H1 (cell line): ENCODE data around the gene ITGA5. TPM values are rescaled to one million over a fixed set of nuclear protein-coding genes. Genes with fewer than 3 reads are reported as not detected.
A peak's percentile ranks its signal among the peaks of the same experiment; 100 is the strongest.

Experiments
- CTCF ChIA-PET: fragments of 300-600 bp; sonication (Branson Sonifier 250); formaldehyde crosslinking; loops from one replicate; lab custom pipeline; 2021; ENCODE audit not compliant: partially characterized antibody; lab: Charles Lee
- POLR2A ChIA-PET: fragments of 300-600 bp; sonication (Branson Sonifier 250); formaldehyde crosslinking; loops from one replicate; lab custom pipeline; 2021; ENCODE audit warnings: inconsistent platforms; ENCODE audit not compliant: partially characterized antibody; lab: Charles Lee
- DNase-seq, 2 experiments: peaks; one replicate each; pipeline versions ENCODE4 v3.0.0 to v3.0.0-alpha.2; 2010 to 2022; ENCODE audit warnings: low spot score in 2 of 2, low read depth in 1 of 2, mixed read lengths in 1 of 2
- FAIRE-seq: peaks from 2 replicates; lab custom pipeline; 2011; peaks lifted over from hg19 to GRCh38; lab: Jason Lieb, UNC
- H2AFZ ChIP-seq: 2 replicates; pipeline ENCODE4 v1.8.1; 2012; ENCODE audit warnings: low read length, inconsistent platforms
- H2AK5ac ChIP-seq: 2 replicates; pipeline ENCODE4 v1.6.1; 2013; ENCODE audit warnings: low read depth, low read length
- H2BK120ac ChIP-seq: replicated peaks from 2 replicates; pipeline ENCODE3; 2013; ENCODE audit warnings: low read depth, low read length, inconsistent platforms
- H2BK12ac ChIP-seq: 2 replicates; pipeline ENCODE4 v1.6.1; 2013; ENCODE audit warnings: low read depth, low read length
- H2BK15ac ChIP-seq: 2 replicates; pipeline ENCODE4 v1.6.1; 2013; ENCODE audit warnings: low read length
- H2BK20ac ChIP-seq: 2 replicates; pipeline ENCODE4 v1.6.1; 2013; ENCODE audit warnings: low read length
- H2BK5ac ChIP-seq: 2 replicates; pipeline ENCODE4 v1.6.1; 2013; ENCODE audit warnings: low read depth, low read length
- H3K14ac ChIP-seq: 2 replicates; pipeline ENCODE4 v1.6.1; 2013; ENCODE audit warnings: inconsistent platforms; ENCODE audit not compliant: insufficient read length
- H3K18ac ChIP-seq: 2 replicates; pipeline ENCODE4 v1.6.1; 2013; ENCODE audit warnings: low read length; ENCODE audit errors: extremely low read depth
- H3K23ac ChIP-seq: 2 replicates; pipeline ENCODE4 v1.6.1; 2013; ENCODE audit warnings: inconsistent platforms; ENCODE audit not compliant: insufficient read length
- H3K23me2 ChIP-seq: 2 replicates; pipeline ENCODE4 v1.6.1; 2013; ENCODE audit warnings: low read depth, low read length
- H3K27ac ChIP-seq: 2 replicates; pipeline ENCODE4 v1.6.1; 2011; ENCODE audit warnings: low read depth, low read length, inconsistent platforms
- H3K27me3 ChIP-seq, 4 experiments: replicated peaks in 1 of 4; 1 replicate in 1 of 4; 2 replicates in 3 of 4; pipeline versions ENCODE4 v1.6.1 to v1.8.1; 2011 to 2013; ENCODE audit warnings: low read length in 3 of 4, mild to moderate bottlenecking in 3 of 4, inconsistent platforms in 2 of 4, mixed read lengths in 2 of 4, moderate library complexity in 1 of 4; ENCODE audit not compliant: control insufficient read depth in 3 of 4, insufficient read depth in 3 of 4; ENCODE audit errors: extremely low read depth in 1 of 4
- H3K36me3 ChIP-seq, 4 experiments: 2 replicates each; pipeline versions ENCODE4 v1.6.1 to v1.8.1; 2011 to 2013; ENCODE audit warnings: mild to moderate bottlenecking in 4 of 4, low read length in 3 of 4, moderate library complexity in 2 of 4, control low read depth in 1 of 4, inconsistent platforms in 1 of 4; ENCODE audit not compliant: insufficient read depth in 4 of 4, control insufficient read depth in 2 of 4
- H3K4ac ChIP-seq: replicated peaks from 2 replicates; pipeline ENCODE3; 2013; ENCODE audit warnings: low read length, low read depth, mixed read lengths, inconsistent platforms; ENCODE audit not compliant: insufficient read length
- H3K4me1 ChIP-seq, 4 experiments: replicated peaks in 1 of 4; 1 replicate in 1 of 4; 2 replicates in 3 of 4; pipeline versions ENCODE4 v1.6.1 to v1.8.1; 2011 to 2013; ENCODE audit warnings: low read length in 3 of 4, inconsistent platforms in 2 of 4, mixed read lengths in 1 of 4; ENCODE audit not compliant: insufficient read depth in 4 of 4, control insufficient read depth in 3 of 4
- H3K4me2 ChIP-seq, 2 experiments: 2 replicates each; pipeline versions ENCODE4 v1.6.1 to v1.8.1; 2011 to 2013; ENCODE audit warnings: low read depth in 2 of 2, low read length in 2 of 2, control low read depth in 1 of 2, inconsistent platforms in 1 of 2, mild to moderate bottlenecking in 1 of 2; ENCODE audit not compliant: insufficient read depth in 1 of 2
- H3K4me3 ChIP-seq, 4 experiments: fragments of 200-600, 300-600 bp in 1 of 4; sonication (generic), shearing (Covaris generic), sonication (Bioruptor Twin) in 1 of 4; 2 replicates each; pipeline versions ENCODE4 v1.5.1 to v1.8.1; 2011 to 2016; ENCODE audit warnings: low read length in 4 of 4, low read depth in 3 of 4, control low read depth in 2 of 4, inconsistent platforms in 2 of 4, mild to moderate bottlenecking in 2 of 4, mixed read lengths in 1 of 4, moderate library complexity in 1 of 4; ENCODE audit not compliant: insufficient read depth in 2 of 4; ENCODE audit errors: extremely low read depth in 1 of 4
- H3K56ac ChIP-seq: replicated peaks from 2 replicates; pipeline ENCODE3; 2013; ENCODE audit warnings: low read depth, mild to moderate bottlenecking, mixed read lengths, low read length, inconsistent platforms; ENCODE audit not compliant: insufficient read length
- H3K79me1 ChIP-seq: 2 replicates; pipeline ENCODE4 v1.6.1; 2013; ENCODE audit warnings: low read depth, low read length, control low read depth
- H3K79me2 ChIP-seq, 2 experiments: 2 replicates each; pipeline versions ENCODE4 v1.6.1 to v1.8.1; 2012 to 2013; ENCODE audit warnings: low read length in 2 of 2, mild to moderate bottlenecking in 2 of 2, inconsistent platforms in 1 of 2; ENCODE audit not compliant: insufficient read depth in 2 of 2, control insufficient read depth in 1 of 2
- H3K9ac ChIP-seq, 4 experiments: replicated peaks in 1 of 4; 1 replicate in 1 of 4; 2 replicates in 3 of 4; pipeline versions ENCODE4 v1.6.1 to v1.8.1; 2011 to 2013; ENCODE audit warnings: low read depth in 3 of 4, low read length in 3 of 4, control low read depth in 2 of 4, mild to moderate bottlenecking in 2 of 4, moderate library complexity in 2 of 4, inconsistent platforms in 1 of 4; ENCODE audit errors: extremely low read depth in 1 of 4
- H3K9me3 ChIP-seq, 2 experiments: 2 replicates each; pipeline versions ENCODE4 v1.6.1 to v1.8.1; 2012 to 2013; ENCODE audit warnings: mild to moderate bottlenecking in 2 of 2, moderate library complexity in 2 of 2, control low read depth in 1 of 2, inconsistent platforms in 1 of 2, low read depth in 1 of 2, low read length in 1 of 2, mixed read lengths in 1 of 2; ENCODE audit not compliant: insufficient read depth in 2 of 2
- H4K20me1 ChIP-seq, 2 experiments: replicated peaks in 1 of 2; 2 replicates each; pipeline versions ENCODE3 to v1.8.1; 2011 to 2013; ENCODE audit warnings: inconsistent platforms in 2 of 2, low read length in 2 of 2, mild to moderate bottlenecking in 1 of 2; ENCODE audit not compliant: insufficient read depth in 2 of 2, control insufficient read depth in 1 of 2
- H4K5ac ChIP-seq: 2 replicates; pipeline ENCODE4 v1.6.1; 2013; ENCODE audit warnings: low read length, low read depth, mixed read lengths, inconsistent platforms; ENCODE audit not compliant: insufficient read length
- H4K8ac ChIP-seq: 2 replicates; pipeline ENCODE4 v1.8.0; 2013; ENCODE audit warnings: mild to moderate bottlenecking, moderate library complexity, low read length, inconsistent platforms; ENCODE audit not compliant: insufficient read depth; ENCODE audit errors: extremely low read depth
- H4K91ac ChIP-seq: replicated peaks from 2 replicates; pipeline ENCODE3; 2013; ENCODE audit warnings: low read length, mixed read lengths, inconsistent platforms; ENCODE audit not compliant: insufficient read length
- BRCA1 ChIP-seq: IDR thresholded peaks from 2 replicates; pipeline ENCODE4 v1.6.1; 2012; ENCODE audit warnings: low read depth, low read length, improper control_type of control experiment
- CHD1 ChIP-seq: IDR thresholded peaks from 2 replicates; pipeline ENCODE4 v1.6.1; 2012; ENCODE audit warnings: low read depth, low read length, improper control_type of control experiment
- CREB1 ChIP-seq: IDR thresholded peaks from 2 replicates; pipeline ENCODE4 v1.6.1; 2012; ENCODE audit warnings: inconsistent platforms
- KDM1A ChIP-seq: fragments of 200-600, 300-600 bp; sonication (generic); IDR thresholded peaks from 2 replicates; pipeline ENCODE4 v1.7.1; 2016; ENCODE audit warnings: mild to moderate bottlenecking, low read length, borderline replicate concordance
- NRF1 ChIP-seq: IDR thresholded peaks from 2 replicates; pipeline ENCODE4 v1.6.1; 2011; ENCODE audit warnings: mild to moderate bottlenecking, low read depth, low read length, improper control_type of control experiment
- TBP ChIP-seq: IDR thresholded peaks from 2 replicates; pipeline ENCODE4 v1.6.1; 2011; ENCODE audit warnings: low read depth, low read length, improper control_type of control experiment
- ZNF274 ChIP-seq: IDR thresholded peaks from 2 replicates; pipeline ENCODE4 v1.7.0; 2012; ENCODE audit warnings: low read length, borderline replicate concordance; ENCODE audit errors: extremely low read depth
- WGBS, 2 experiments: shearing (Covaris generic) in 1 of 2; methylation state at CpG; one replicate each; pipeline versions ENCODE4 v1.1.6 to v1.1.7; 2013 to 2015; ENCODE audit warnings: low lambda C conversion rate in 2 of 2, mixed read lengths in 2 of 2, inconsistent platforms in 1 of 2, low coverage in 1 of 2, missing lambda C conversion rate in 1 of 2; ENCODE audit not compliant: insufficient replicate concordance in 2 of 2, insufficient coverage in 1 of 2, insufficient read length in 1 of 2; ENCODE audit errors: extremely low coverage in 1 of 2, missing lambda C conversion rate in 1 of 2; 5-methylcytosine and 5-hydroxymethylcytosine counted together
- polyA plus RNA-seq, 7 experiments: library from polyadenylated mRNA; depleted of rRNA in 3 of 7; stranded (reverse) in 5 of 7; unstranded in 2 of 7; fragments of >200 nt in 5 of 7; fragments of 200-250 nt in 2 of 7; gene quantifications; 1 replicate in 5 of 7; 2 replicates in 1 of 7; 4 replicates in 1 of 7; pipeline versions ENCODE4 v1.2.1 to v1.2.3, GENCODE V29; 2011 to 2013; ENCODE audit warnings: missing spikeins in 2 of 7, mixed read lengths in 2 of 7
- total RNA-seq: library from RNA; stranded (reverse); fragmentation: NEBNext Ultra II Directional; extraction: Animal tissue kit (Norgen Biotek cat#: 25700); gene quantifications from 2 replicates; pipeline ENCODE4 v1.2.1, GENCODE V29; 2021

ITGA5 gene
- total and polyA plus RNA-seq, 2 of the 8 experiments (the other 6 are each of a cell fraction or from before 2014, with no cell fraction given): 11.6 to 19.4 TPM

- no peak overlapping the region for H4K8ac ChIP-seq
- H2BK120ac ChIP-seq: no peak overlapping the region
- peak overlapping the region; percentile 77 to 95; a peak in 3 of 4 replicates for H3K4me2 ChIP-seq
- H3K4me3 ChIP-seq: peak overlapping the region in 2 of 4 experiments; percentile 84 to 92; a peak in 3 of 8 replicates
- FAIRE-seq (no peak), DNase-seq (no peak)
- H2AK5ac ChIP-seq: 0 out of 2 replicates have a peak overlapping the region, but pooled peaks have one; percentile 34
- peaks cover 6 to 16% (median 9%) of the 10 kb centered on the region in 4 experiments for H3K4me1 ChIP-seq
- no peaks in the 10 kb centered on the region for H4K20me1 ChIP-seq
- peaks cover 0 to 22% (median 15%) of the 10 kb centered on the region in 4 experiments; a peak in 5 of 7 replicates for H3K27me3 ChIP-seq
- H2AFZ ChIP-seq: no peak overlapping the region
- peaks cover 5% of the 10 kb centered on the region for H3K23me2 ChIP-seq
- no peak overlapping the region for H3K18ac ChIP-seq
- POLR2A ChIA-PET: interaction anchor here (1.2 to 2.0 kb wide), 3 partner anchors 13 to 137 kb away, joined by 3 to 7 read pairs (median 5); partner anchors contain the start of genes CBX5 and HNRNPA1
- H2BK5ac ChIP-seq: no peak overlapping the region
- no peaks in the 10 kb centered on the region for H3K36me3 ChIP-seq
- no peak overlapping the region for H3K23ac ChIP-seq
- no peaks in the 10 kb centered on the region for H3K79me2 ChIP-seq
- no peak overlapping the region for H2BK12ac ChIP-seq
- no peaks in the 10 kb centered on the region for H3K9me3 ChIP-seq
- no peak overlapping the region for H2BK20ac ChIP-seq
- no peak overlapping the region for H3K56ac ChIP-seq
- H2BK15ac ChIP-seq: no peak overlapping the region
- TF ChIP-seq BRCA1 (no peak), ZNF274 (no peak), CHD1 (no peak), NRF1 (no peak), KDM1A (no peak), TBP (no peak), CREB1 (no peak)
- H3K9ac ChIP-seq: no peak overlapping the region
- CTCF ChIA-PET: interaction anchor here (0.5 to 12.1 kb wide), 14 partner anchors 12 to 918 kb away, joined by 3 to 271 read pairs (median 4); no protein-coding TSS in a partner anchor
- H3K14ac ChIP-seq: no peak overlapping the region
- no peaks in the 10 kb centered on the region for H3K79me1 ChIP-seq
- H4K5ac ChIP-seq: no peak overlapping the region
- WGBS, 2 experiments: 82% methylated on average over 5 of the region's 5 CpGs; no CpG with 5 or more reads in 1 of the 2 experiments
- H3K27ac ChIP-seq: no peak overlapping the region
- no peak overlapping the region for H3K4ac ChIP-seq
- H4K91ac ChIP-seq: no peak overlapping the region
Observed at GRCh38 chr12:54416687-54417603, 2.1 kb downstream of the ITGA5 start.
